CD14-positive monocyte (primary cell): ENCODE results near the gene RNASEH2C. TPM values are rescaled to one million over a fixed set of nuclear protein-coding genes. Genes with fewer than 3 reads are reported as not detected.

Experiments
- DNase-seq, 3 donors: peaks; one replicate each; pipeline ENCODE4 v3.0.0-alpha.2; 2011 to 2022
- H2AFZ ChIP-seq: 2 replicates; pipeline ENCODE4 v1.6.0; 2012; ENCODE audit warnings: mild to moderate bottlenecking, low read depth, low read length, inconsistent platforms; ENCODE audit not compliant: insufficient read depth, poor library complexity, severe bottlenecking
- H3K27ac ChIP-seq, 2 donors: 1 replicate in 1 of 2; 2 replicates in 1 of 2; pipeline ENCODE4 v1.5.1; 2012 to 2013; ENCODE audit warnings: low read length in 2 of 2, control low read depth in 1 of 2, inconsistent platforms in 1 of 2, low read depth in 1 of 2, mild to moderate bottlenecking in 1 of 2
- H3K27me3 ChIP-seq, 2 donors: one replicate each; pipeline versions ENCODE4 v1.6.0 to v1.6.1; 2011 to 2013; ENCODE audit warnings: low read length in 2 of 2; ENCODE audit not compliant: control insufficient read depth in 2 of 2, insufficient read depth in 2 of 2
- H3K36me3 ChIP-seq, 2 donors: replicated peaks in 1 of 2; 1 replicate in 1 of 2; 2 replicates in 1 of 2; pipeline versions ENCODE4 v1.5.1 to v1.6.1; 2012 to 2013; ENCODE audit warnings: low read length in 2 of 2, control low read depth in 1 of 2, inconsistent platforms in 1 of 2, mild to moderate bottlenecking in 1 of 2; ENCODE audit not compliant: insufficient read depth in 2 of 2, control insufficient read depth in 1 of 2
- H3K4me1 ChIP-seq, 2 donors: 1 replicate in 1 of 2; 2 replicates in 1 of 2; pipeline versions ENCODE4 v1.5.1 to v1.6.1; 2012 to 2013; ENCODE audit warnings: low read length in 2 of 2, control low read depth in 1 of 2, inconsistent platforms in 1 of 2, mild to moderate bottlenecking in 1 of 2, moderate library complexity in 1 of 2; ENCODE audit not compliant: insufficient read depth in 2 of 2, control insufficient read depth in 1 of 2
- H3K4me2 ChIP-seq: replicated peaks from 2 replicates; pipeline ENCODE3; 2012; ENCODE audit warnings: low read length, moderate library complexity, mild to moderate bottlenecking; ENCODE audit not compliant: poor library complexity, severe bottlenecking; ENCODE audit errors: extremely low read depth
- H3K4me3 ChIP-seq, 3 experiments: fragments of 200-600 bp in 1 of 3; sonication (generic) in 1 of 3; replicated peaks in 1 of 3; 1 replicate in 2 of 3; 2 replicates in 1 of 3; pipeline ENCODE4 v1.5.1; 2011 to 2013; ENCODE audit warnings: low read length in 3 of 3, mild to moderate bottlenecking in 3 of 3, control low read depth in 2 of 3, low read depth in 2 of 3, inconsistent platforms in 1 of 3, moderate library complexity in 1 of 3
- H3K79me2 ChIP-seq: 2 replicates; pipeline ENCODE4 v1.6.0; 2012; ENCODE audit warnings: mild to moderate bottlenecking, control low read depth, inconsistent platforms, low read length, moderate library complexity; ENCODE audit not compliant: insufficient read depth
- H3K9ac ChIP-seq: 2 replicates; pipeline ENCODE4 v1.6.0; 2017; ENCODE audit warnings: low read length, mild to moderate bottlenecking; ENCODE audit not compliant: insufficient read depth, poor library complexity, severe bottlenecking
- H3K9me3 ChIP-seq, 2 donors: replicated peaks in 1 of 2; 1 replicate in 1 of 2; 2 replicates in 1 of 2; pipeline versions ENCODE4 v1.5.1 to v1.6.1; 2012 to 2013; ENCODE audit warnings: low read length in 2 of 2, control low read depth in 1 of 2; ENCODE audit not compliant: control insufficient read depth in 1 of 2, insufficient read depth in 1 of 2
- H4K20me1 ChIP-seq: 2 replicates; pipeline ENCODE4 v1.6.0; 2012; ENCODE audit warnings: mild to moderate bottlenecking, low read length, control low read depth, moderate library complexity; ENCODE audit not compliant: insufficient read depth
- H3K27ac Mint-ChIP-seq, 7 donors: one replicate each; pipeline ENCODE4 v1.8.0; 2020; ENCODE audit warnings: mild to moderate bottlenecking in 7 of 7, mixed read lengths in 7 of 7, moderate library complexity in 6 of 7, inconsistent platforms in 2 of 7
- H3K27me3 Mint-ChIP-seq, 3 donors: one replicate each; pipeline ENCODE4 v1.8.0; 2021 to 2022; ENCODE audit warnings: low read depth in 3 of 3, mild to moderate bottlenecking in 3 of 3, mixed read lengths in 3 of 3, moderate library complexity in 3 of 3, inconsistent platforms in 1 of 3
- H3K36me3 Mint-ChIP-seq, 2 donors: one replicate each; pipeline ENCODE4 v1.8.0; 2020; ENCODE audit warnings: mixed read lengths in 2 of 2, inconsistent platforms in 1 of 2, mild to moderate bottlenecking in 1 of 2
- H3K4me1 Mint-ChIP-seq: one replicate; pipeline ENCODE4 v1.8.0; 2020; ENCODE audit warnings: mild to moderate bottlenecking, mixed read lengths
- H3K4me3 Mint-ChIP-seq, 2 donors: one replicate each; pipeline ENCODE4 v1.8.0; 2020; ENCODE audit warnings: mild to moderate bottlenecking in 2 of 2, mixed read lengths in 2 of 2, moderate library complexity in 1 of 2
- H3K9me3 Mint-ChIP-seq, 7 donors: one replicate each; pipeline ENCODE4 v1.8.0; 2020 to 2022; ENCODE audit warnings: mixed read lengths in 7 of 7, mild to moderate bottlenecking in 6 of 7, moderate library complexity in 6 of 7, inconsistent platforms in 2 of 7
- CTCF ChIP-seq: fragments of 200-600 bp; IDR thresholded peaks from one replicate; pipeline ENCODE4 v1.8.0; 2022; ENCODE audit warnings: antibody characterized with exemption, mild to moderate bottlenecking
- WGBS: methylation state at CpG from one replicate; pipeline ENCODE4 v1.1.5; 2013; ENCODE audit warnings: missing lambda C conversion rate; ENCODE audit not compliant: insufficient coverage; 5-methylcytosine and 5-hydroxymethylcytosine counted together
- intact Hi-C, 2 donors: fragments of 100-400 bp; cut with micrococcal nuclease; formaldehyde crosslinking; loops; one replicate each; pipeline versions ENCODE4 v1.15.0 to v1.15.1; 2023
- polyA plus RNA-seq, 3 donors: library from polyadenylated mRNA; depleted of rRNA in 1 of 3; unstranded in 2 of 3; stranded (reverse) in 1 of 3; fragments of 300-500 nt in 2 of 3; fragments of >200 nt in 1 of 3; fragmentation: Illumina TruSeq in 2 of 3; gene quantifications; 1 replicate in 2 of 3; 2 replicates in 1 of 3; pipeline ENCODE4 v1.2.3, GENCODE V29; 2012 to 2021

RNASEH2C gene
- polyA plus RNA-seq, 3 donors, result 33.3 to 131 (median 95.2) TPM

GRCh38 chr11:65696802-65697552 lies 23.6 kb downstream of the RNASEH2C start:
- Mint-ChIP-seq H3K27ac (no peak overlapping the region), H3K4me1 (peaks cover 6% of the 10 kb centered on the region), H3K4me3 (no peak overlapping the region), H3K27me3 (peaks cover 0 to 3% (median 2%) of the 10 kb centered on the region in 3 donors), H3K9me3 (peaks cover 0 to 3% (median 0%) of the 10 kb centered on the region in 7 donors), H3K36me3 (no peaks in the 10 kb centered on the region)
- Histone ChIP-seq H4K20me1 (no peaks in the 10 kb centered on the region), H3K79me2 (no peaks in the 10 kb centered on the region), H3K4me1 (no peaks in the 10 kb centered on the region), H3K27me3 (no peaks in the 10 kb centered on the region), H3K9ac (no peak overlapping the region), H3K36me3 (no peaks in the 10 kb centered on the region), H2AFZ (no peak overlapping the region), H3K27ac (no peak overlapping the region), H3K4me3 (no peak overlapping the region), H3K9me3 (no peaks in the 10 kb centered on the region), H3K4me2 (no peak overlapping the region)
- no peak for TF ChIP-seq CTCF
- intact Hi-C loops, result no loop called here
- 93% methylated on average over 3 of the region's 5 CpGs for WGBS
- no peak for DNase-seq

GRCh38 chr11:65695459-65696241 lies 24.9 kb downstream of the RNASEH2C start:
- no peak for TF ChIP-seq CTCF
- H3K4me3 Mint-ChIP-seq, result no peak overlapping the region
- intact Hi-C loops, result no loop called here
- peaks cover 6% of the 10 kb centered on the region for H3K4me1 Mint-ChIP-seq
- Histone ChIP-seq H3K27ac (no peak overlapping the region), H3K36me3 (no peaks in the 10 kb centered on the region), H4K20me1 (no peaks in the 10 kb centered on the region), H3K9ac (no peak overlapping the region), H3K4me3 (no peak overlapping the region), H2AFZ (no peak overlapping the region), H3K4me1 (no peaks in the 10 kb centered on the region), H3K27me3 (no peaks in the 10 kb centered on the region), H3K9me3 (no peaks in the 10 kb centered on the region), H3K79me2 (no peaks in the 10 kb centered on the region), H3K4me2 (no peak overlapping the region)
- H3K27ac Mint-ChIP-seq, result no peak overlapping the region
- peaks cover 0 to 3% (median 2%) of the 10 kb centered on the region in 3 donors for H3K27me3 Mint-ChIP-seq
- WGBS, result 90% methylated on average over 9 of the region's 12 CpGs
- no peaks in the 10 kb centered on the region for H3K36me3 Mint-ChIP-seq
- peaks cover 0 to 3% (median 0%) of the 10 kb centered on the region in 7 donors for H3K9me3 Mint-ChIP-seq
- DNase-seq, result no peak
